Measurements from ENCODE around the gene NLRP6. TPM values are rescaled to one million over a fixed set of nuclear protein-coding genes. Genes with fewer than 3 reads are reported as not detected.
"Not testable (repeated sequence)": the region's sequence is repeated elsewhere in the genome, so short reads cannot be mapped to it uniquely, and the experiment has no call there.

The NLRP6 gene
- total RNA-seq, 2 donors from 2014 or later, result 0.92 TPM

DNA sequence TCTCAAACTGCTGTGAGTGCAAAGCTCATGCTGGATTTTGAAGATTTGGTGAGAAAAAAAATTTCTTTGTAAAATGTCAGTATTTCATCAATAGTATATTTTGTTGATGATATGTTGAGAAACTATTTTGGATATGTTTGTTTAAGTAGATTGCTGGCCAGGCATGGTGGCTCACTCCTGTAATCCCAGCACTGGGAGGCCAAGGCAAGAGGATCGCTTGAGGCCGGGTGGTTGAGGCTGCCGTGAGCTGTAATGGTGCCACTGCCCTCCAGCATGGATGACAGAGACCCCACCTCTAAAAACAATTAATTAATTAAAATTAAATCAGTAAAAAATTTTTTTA, 49.3 kb downstream of the NLRP6 start:
- DNase-seq (no peak), ATAC-seq (no peak)
- intact Hi-C loops (cut with DNase I, micrococcal nuclease), result no loop called here

GRCh38 chr11:328012-328411, 49.8 kb downstream of the NLRP6 start:
- DNase-seq, result no peak
- intact Hi-C loops (cut with DNase I, micrococcal nuclease), result no loop called here
- ATAC-seq, result no peak

- intact Hi-C loops (cut with DNase I, micrococcal nuclease); ATAC-seq; DNase-seq: not testable (repeated sequence)
Observed at GRCh38 chr11:328516-329100, 50.4 kb downstream of the NLRP6 start.

DNA sequence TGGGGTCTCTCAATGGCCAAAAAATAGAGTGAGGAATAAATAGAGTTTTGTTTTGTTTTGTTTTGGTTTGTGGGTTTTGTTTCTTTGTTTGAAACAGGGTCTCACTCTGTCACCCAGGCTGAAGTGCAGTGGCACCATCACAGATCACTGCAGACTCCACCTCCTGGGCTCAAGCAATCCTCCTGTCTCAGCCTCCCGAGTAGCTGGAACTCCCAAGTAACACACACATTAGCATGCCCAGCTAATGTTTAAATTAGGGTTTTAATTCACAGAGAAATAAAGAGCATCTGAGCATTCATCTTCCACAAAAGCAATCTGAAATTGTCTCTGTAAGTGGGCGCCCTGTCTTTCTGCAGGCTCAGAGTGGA, 51.7 kb downstream of the NLRP6 start:
- ATAC-seq (no peak), DNase-seq (no peak)
- intact Hi-C loops (cut with DNase I, micrococcal nuclease), result no loop called here

DNA sequence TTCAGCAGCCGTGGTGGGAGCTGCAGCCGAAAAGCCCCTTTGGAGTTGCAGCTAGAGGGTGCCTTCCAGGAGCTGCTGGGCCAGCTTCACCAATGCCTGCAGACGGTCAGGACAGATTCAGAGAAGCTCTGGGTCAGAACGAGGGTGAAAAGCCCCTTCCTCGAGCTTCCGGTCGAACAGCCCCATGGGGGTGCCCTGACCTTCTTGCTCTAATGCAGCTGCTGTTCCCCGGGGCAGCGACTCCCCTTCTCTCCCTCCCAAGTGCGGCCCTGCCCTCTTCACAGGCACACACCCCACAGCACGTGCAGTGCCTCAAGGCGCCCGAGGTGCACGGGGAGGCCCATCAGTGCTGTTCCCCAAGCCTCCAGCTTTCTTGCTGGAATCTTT, 52.1 kb downstream of the NLRP6 start:
- intact Hi-C loops (cut with DNase I, micrococcal nuclease), result no loop called here
- ATAC-seq, result no peak
- DNase-seq, result no peak

DNA sequence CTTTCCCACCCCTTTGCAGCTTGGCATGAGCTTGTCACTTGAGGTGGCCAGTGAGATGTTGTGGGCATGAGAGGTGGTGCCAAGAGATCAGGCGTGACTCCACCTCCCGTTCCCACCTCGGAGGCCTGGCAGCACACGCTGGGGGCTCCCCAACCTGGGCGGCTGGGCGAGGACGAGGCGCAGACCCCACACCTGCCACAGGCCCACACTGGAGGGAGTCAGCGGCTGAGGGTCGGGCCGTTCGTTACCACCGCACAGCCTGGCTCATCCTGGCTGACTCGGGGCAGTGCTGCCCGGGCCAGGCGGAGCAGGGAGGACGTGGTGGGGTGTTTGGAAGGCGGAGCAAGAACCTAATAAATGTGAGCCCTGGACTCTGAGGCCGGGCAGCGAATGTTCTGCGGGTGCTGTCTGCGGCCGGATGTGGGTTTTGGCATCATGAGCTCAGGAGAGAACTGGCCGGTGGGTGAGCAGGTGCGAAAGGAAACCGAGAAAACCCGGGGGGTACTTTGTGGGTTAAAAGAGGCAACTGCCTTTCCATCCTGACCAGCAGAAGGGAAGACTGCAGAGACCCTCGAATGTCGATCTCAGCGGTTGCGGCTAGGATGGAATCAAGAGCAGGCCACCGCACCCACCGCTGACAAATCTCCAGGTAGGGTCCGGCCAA, 52.6 kb downstream of the NLRP6 start:
- ATAC-seq (no peak), DNase-seq (peak in 1 of 2 donors; percentile 23)
- intact Hi-C loops (cut with DNase I, micrococcal nuclease), result no loop called here

DNA sequence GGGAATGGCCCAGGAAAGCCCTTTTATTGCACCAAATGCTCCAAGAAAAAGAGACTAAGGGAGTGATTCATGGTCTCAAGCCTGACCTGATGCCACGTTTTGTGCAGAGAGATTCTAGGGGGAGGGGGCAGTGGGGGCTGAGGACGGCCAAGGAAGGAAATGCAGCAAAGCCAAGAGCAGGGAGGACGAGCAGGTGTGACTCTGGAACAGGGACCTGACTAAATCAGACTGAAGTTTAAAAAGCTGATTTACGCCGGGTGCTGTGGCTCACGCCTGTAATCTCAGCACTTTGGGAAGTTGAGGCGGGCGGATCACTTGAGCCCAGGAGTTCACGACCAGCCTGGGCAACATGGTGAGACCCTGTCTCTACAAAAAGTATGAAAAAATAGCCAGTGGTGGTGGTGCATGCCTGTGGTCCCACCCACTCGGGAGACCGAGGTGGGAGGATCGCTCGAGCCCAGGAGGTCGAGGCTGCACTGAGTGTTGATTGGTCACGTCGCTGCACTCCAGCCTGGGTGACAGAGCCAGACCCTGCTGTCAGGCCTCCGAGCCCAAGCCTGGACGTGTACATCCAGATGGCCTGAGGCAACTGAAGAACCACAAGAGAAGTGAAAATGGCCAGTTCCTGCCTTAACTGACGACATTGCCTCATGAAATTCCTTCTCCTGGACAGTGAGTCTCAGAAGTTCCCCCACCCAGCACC, 53.3 kb downstream of the NLRP6 start:
- DNase-seq (no peak), ATAC-seq (no peak)
- intact Hi-C loops (cut with DNase I, micrococcal nuclease), result no loop called here

DNA sequence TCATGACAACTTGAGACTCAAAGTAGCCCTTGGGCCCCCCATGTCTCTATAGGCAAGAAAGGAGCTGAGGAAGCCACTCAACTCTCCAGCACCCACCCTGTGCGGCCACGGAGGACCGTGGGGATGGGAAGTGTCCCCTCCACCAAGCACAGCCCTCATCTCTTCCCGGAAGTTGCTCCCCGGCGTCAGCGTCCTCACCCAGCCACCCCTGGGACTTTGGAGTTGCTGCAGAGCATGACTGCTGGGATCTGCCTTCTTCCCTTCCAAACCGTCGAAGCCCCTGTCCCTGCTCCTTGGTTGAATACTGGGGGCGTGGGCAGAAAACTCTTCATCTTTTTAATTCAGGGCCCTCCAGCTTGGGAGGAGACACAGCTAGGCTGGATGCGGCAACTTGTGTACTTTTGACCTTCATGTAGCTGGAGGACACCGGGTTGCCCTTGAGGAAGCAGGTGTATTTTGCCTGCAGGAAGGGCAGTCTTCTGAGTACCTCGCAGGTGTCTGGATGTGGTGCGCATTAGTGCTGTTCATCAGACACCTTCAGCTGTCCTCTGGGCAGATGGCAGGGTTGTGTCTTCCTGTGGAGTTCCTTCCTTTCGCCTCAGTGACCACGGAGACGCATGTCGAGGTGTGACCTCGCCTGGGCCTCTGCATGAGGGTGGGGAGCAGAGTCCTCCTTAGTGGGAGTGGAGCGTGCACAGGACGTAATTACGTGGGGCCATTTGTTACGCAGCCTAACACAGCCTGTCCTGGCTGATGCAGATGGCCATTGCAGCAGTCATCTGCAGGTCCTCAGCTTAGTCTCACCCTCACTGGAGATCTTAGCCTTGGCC, 54.7 kb downstream of the NLRP6 start:
- DNase-seq, result no peak
- no peak for ATAC-seq
- intact Hi-C loops (cut with DNase I, micrococcal nuclease), result no loop called here

DNA sequence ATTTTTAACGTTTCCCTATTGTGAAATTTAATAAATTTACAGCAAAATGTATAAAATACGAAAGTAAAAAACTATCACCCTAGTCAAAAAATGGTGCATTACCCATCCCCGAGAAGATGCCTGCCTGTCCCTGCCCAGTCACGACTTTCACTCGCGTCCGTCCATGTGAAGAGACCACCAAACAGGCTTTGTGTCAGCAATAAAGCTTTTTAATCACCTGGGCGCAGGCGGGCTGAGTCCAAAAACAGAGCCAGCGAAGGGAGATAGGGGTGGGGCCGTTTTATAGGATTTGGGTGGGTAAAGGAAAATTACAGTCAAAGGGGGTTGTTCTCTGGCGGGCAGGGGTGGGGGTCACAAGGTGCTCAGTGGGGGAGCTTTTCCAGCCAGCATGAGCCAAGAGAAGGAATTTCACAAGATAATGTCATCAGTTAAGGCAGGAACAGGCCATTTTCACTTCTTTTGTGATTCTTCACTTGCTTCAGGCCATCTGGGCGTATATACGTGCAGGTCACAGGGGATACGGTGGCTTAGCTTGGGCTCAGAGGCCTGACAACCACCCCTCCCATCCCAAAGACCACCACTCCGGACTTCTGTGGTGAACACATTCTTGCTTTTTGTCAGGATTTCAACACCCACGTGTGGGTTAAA, 55.5 kb downstream of the NLRP6 start:
- DNase-seq; ATAC-seq; intact Hi-C loops (cut with DNase I, micrococcal nuclease): not testable (repeated sequence)

GRCh38 chr11:334264-334994, 56.2 kb downstream of the NLRP6 start:
- ATAC-seq, result no peak

More at GRCh38 chr11:334264-334994, 56.2 kb downstream of the NLRP6 start:
- intact Hi-C loops (cut with DNase I, micrococcal nuclease), result no loop called here
- DNase-seq, result no peak

Other genes with a start within 250 kb of the NLRP6 start
- gene SCGB1C1, start 85.3 kb upstream of the NLRP6 start, total RNA-seq, result not detected
- 10 to 100 TPM; 55.8 to 69.0 TPM for gene BET1L, start 71.0 kb upstream of the NLRP6 start, total RNA-seq
- 10 to 100 TPM; 77.8 to 86.9 TPM for gene RIC8A, start 70.7 kb upstream of the NLRP6 start, total RNA-seq
- 10 to 100 TPM; 18.8 to 22.3 TPM for gene SIRT3, start 42.1 kb upstream of the NLRP6 start, total RNA-seq
- 100 to 1,000 TPM in 1 of 2 donors, 10 to 100 TPM in 1; 99.5 to 111 TPM for gene PSMD13, start 41.4 kb upstream of the NLRP6 start, total RNA-seq
- 10 to 100 TPM; 18.8 to 20.6 TPM for gene PGGHG, start 10.7 kb downstream of the NLRP6 start, total RNA-seq
- not detected for gene IFITM5, start 21.1 kb downstream of the NLRP6 start, total RNA-seq
- 100 to 1,000 TPM in 1 of 2 donors, 10 to 100 TPM in 1; 87.7 to 133 TPM for gene IFITM2, start 29.4 kb downstream of the NLRP6 start, total RNA-seq
- gene IFITM1, start 35.6 kb downstream of the NLRP6 start, total RNA-seq, result 100 to 1,000 TPM in 1 of 2 donors, 10 to 100 TPM in 1; 85.6 to 127 TPM
- gene IFITM3, start 42.5 kb downstream of the NLRP6 start, total RNA-seq, result 100 to 1,000 TPM; 118 to 136 TPM
- gene B4GALNT4, start 91.1 kb downstream of the NLRP6 start, total RNA-seq, result 1 to 10 TPM; 2.4 to 3.3 TPM
- gene PKP3, start 115.8 kb downstream of the NLRP6 start, total RNA-seq, result 100 to 1,000 TPM; 168 to 194 TPM
- 100 to 1,000 TPM; 123 to 152 TPM for gene SIGIRR, start 136.6 kb downstream of the NLRP6 start, total RNA-seq
- 100 to 1,000 TPM; 141 to 180 TPM for gene ANO9, start 163.6 kb downstream of the NLRP6 start, total RNA-seq
- 10 to 100 TPM; 23.3 to 27.4 TPM for gene PTDSS2, start 171.9 kb downstream of the NLRP6 start, total RNA-seq
- gene RNH1, start 228.8 kb downstream of the NLRP6 start, total RNA-seq, result 100 to 1,000 TPM; 104 to 124 TPM

All from left colon (tissue), 2 donors.